Measurements from ENCODE around the gene INPP5K. TPM values are rescaled to one million over a fixed set of nuclear protein-coding genes. Genes with fewer than 3 reads are reported as not detected.

The INPP5K gene
- total RNA-seq, 6 experiments from 2014 or later = 12.7 to 22.6 (median 18.2) TPM

DNA sequence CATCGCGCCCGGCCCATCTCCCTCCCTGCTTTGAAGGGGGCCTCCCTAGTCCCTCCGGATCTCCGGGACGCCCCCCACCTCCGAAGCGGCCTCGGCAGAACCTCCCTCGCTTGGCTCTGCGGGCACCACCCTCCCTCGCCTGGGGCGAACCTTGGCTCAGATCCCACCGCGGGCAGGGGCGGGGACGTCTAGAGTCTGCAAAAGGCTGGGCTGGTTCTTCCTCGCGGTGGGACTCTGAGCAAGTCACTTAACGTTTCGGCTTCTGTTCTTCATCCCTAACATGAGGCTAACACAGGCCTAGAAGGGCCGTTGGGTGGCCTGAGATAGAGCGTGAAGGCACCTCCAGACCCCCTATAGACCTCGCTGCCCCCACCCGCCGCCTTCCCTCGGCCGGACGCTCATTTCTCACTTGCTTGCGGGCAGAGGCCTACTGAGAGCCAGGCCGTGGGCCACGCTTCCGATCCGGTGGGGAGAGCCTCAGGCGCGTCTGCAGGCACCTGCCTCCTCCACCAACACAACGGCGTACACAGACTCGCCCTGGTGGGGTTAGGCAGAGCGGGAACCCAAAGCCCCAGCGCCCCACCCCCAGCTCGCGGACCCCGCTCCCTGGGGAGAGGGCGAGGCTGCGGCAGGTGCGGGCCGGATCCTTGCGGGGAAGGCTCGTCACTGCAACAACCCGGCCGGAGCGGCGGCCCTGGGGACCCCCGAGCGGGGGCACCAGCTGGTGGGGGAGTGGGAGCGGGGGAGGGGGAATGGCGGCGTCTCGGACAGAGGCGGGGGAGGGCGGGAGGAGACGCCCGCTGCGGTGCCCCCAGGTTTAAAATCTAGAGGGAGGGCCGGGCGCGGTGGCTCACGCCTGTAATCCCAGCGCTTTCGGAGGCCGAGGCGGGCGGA lies 29.4 kb downstream of the INPP5K start:
- DNase-seq = peak in 2 of 3 donors; percentile 60 to 73
- intact Hi-C loops (cut with DNase I) = no loop called here
- no peak for TF ChIP-seq POLR2A (IDR thresholded peaks at IDR 0.05)
- TF ChIP-seq, protein P1, sequence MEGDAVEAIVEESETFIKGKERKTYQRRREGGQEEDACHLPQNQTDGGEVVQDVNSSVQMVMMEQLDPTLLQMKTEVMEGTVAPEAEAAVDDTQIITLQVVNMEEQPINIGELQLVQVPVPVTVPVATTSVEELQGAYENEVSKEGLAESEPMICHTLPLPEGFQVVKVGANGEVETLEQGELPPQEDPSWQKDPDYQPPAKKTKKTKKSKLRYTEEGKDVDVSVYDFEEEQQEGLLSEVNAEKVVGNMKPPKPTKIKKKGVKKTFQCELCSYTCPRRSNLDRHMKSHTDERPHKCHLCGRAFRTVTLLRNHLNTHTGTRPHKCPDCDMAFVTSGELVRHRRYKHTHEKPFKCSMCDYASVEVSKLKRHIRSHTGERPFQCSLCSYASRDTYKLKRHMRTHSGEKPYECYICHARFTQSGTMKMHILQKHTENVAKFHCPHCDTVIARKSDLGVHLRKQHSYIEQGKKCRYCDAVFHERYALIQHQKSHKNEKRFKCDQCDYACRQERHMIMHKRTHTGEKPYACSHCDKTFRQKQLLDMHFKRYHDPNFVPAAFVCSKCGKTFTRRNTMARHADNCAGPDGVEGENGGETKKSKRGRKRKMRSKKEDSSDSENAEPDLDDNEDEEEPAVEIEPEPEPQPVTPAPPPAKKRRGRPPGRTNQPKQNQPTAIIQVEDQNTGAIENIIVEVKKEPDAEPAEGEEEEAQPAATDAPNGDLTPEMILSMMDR (IDR thresholded peaks at IDR 0.05) = no peak
- no peak for ATAC-seq
- Histone ChIP-seq H3K36me3 (no peaks in the 10 kb centered on the region), H3K27ac (peak overlapping the region; percentile 46 to 83 (median 77)), H3K4me3 (peak overlapping the region; percentile 43 to 67 (median 58)), H3K9me3 (no peaks in the 10 kb centered on the region), H3K4me1 (peaks cover 0 to 28% (median 12%) of the 10 kb centered on the region in 4 donors), H3K27me3 (no peaks in the 10 kb centered on the region)
- WGBS (ENCODE audit: insufficient coverage, low coverage, low lambda C conversion rate, missing lambda C conversion rate) = 46% methylated on average over 11 of the region's 74 CpGs

DNA sequence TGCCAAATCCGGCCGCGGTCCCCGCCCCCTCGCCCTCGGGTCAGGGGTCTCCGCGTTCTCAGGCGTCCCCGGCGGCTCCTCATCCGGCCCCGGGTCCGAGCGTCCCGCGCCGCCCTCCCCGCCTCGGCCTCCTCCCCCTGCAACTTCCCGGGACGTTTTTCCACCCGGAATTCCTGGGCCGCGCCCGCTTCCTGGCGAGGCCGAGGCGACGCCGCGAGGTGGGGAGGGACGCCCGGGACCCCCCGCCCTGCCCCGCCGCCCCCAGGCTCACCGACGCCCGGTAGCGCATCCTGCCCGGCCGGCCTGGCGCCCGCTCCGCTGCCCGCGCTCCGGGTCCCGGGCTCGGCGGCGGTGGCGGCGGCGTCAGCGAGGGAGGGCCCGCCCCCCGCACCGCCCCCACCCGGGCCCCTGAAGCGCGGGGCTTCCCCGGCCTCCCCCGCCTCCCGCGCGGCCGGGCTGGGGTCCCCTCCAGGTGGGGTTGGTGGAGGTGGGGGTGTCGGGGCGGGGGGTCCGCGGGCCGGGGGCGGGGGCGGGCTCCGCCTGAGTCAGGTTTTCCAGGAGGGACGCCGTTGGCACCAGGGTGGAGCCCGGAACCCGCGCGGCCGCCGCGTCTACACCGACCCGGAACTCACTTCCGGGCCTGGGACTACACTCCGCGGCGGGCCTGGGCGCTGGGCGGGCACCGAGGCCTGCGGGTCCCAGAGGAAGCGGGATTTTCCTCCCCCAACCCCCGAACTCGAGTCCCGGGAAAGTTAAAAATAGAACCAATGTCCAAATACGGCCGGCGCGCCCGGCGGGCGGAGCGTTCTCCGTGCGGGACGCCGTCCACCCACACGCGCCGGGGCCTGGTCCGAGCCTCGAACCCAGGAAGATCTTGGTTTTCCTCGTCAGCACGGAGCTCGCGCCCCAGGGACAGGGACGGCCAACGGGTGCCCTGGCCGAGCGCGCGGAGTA lies 30.7 kb downstream of the INPP5K start:
- DNase-seq = peak in 2 of 3 donors; percentile 70
- Histone ChIP-seq H3K27me3 (no peaks in the 10 kb centered on the region), H3K4me1 (peaks cover 0 to 28% (median 12%) of the 10 kb centered on the region in 4 donors), H3K36me3 (peaks cover 0 to 3% (median 0%) of the 10 kb centered on the region in 4 donors), H3K27ac (peak overlapping the region; percentile 77 to 88 (median 85)), H3K4me3 (peak overlapping the region; percentile 64 to 70 (median 66)), H3K9me3 (no peaks in the 10 kb centered on the region)
- 1% methylated on average over 16 of the region's 127 CpGs for WGBS (ENCODE audit: insufficient coverage, low coverage, low lambda C conversion rate, missing lambda C conversion rate)
- TF ChIP-seq POLR2A (IDR thresholded peaks at IDR 0.05) = peak; percentile 44
- TF ChIP-seq, protein P1 (IDR thresholded peaks at IDR 0.05) = no peak
- intact Hi-C loops (cut with DNase I) = no loop called here
- peak; percentile 15 to 39 (median 22) for ATAC-seq

- ATAC-seq (peak; percentile 12 to 38 (median 32)), DNase-seq (peak in 1 of 3 donors; percentile 47)
- TF ChIP-seq POLR2A (IDR thresholded peaks at IDR 0.05) = no peak
- TF ChIP-seq, protein P1 (IDR thresholded peaks at IDR 0.05) = no peak
- Histone ChIP-seq H3K27me3 (no peaks in the 10 kb centered on the region), H3K27ac (peak overlapping the region; percentile 77 to 88 (median 85)), H3K36me3 (peaks cover 0 to 9% (median under 1%) of the 10 kb centered on the region in 4 donors), H3K9me3 (no peaks in the 10 kb centered on the region), H3K4me3 (peak overlapping the region; percentile 64 to 70 (median 66)), H3K4me1 (peaks cover 0 to 21% (median 8%) of the 10 kb centered on the region in 4 donors)
- 0% methylated on average over 7 of the region's 19 CpGs for WGBS (ENCODE audit: insufficient coverage, low coverage, low lambda C conversion rate, missing lambda C conversion rate)
- intact Hi-C loops (cut with DNase I) = no loop called here
Observed at GRCh38 chr17:1484676-1485422, 31.6 kb downstream of the INPP5K start.

DNA sequence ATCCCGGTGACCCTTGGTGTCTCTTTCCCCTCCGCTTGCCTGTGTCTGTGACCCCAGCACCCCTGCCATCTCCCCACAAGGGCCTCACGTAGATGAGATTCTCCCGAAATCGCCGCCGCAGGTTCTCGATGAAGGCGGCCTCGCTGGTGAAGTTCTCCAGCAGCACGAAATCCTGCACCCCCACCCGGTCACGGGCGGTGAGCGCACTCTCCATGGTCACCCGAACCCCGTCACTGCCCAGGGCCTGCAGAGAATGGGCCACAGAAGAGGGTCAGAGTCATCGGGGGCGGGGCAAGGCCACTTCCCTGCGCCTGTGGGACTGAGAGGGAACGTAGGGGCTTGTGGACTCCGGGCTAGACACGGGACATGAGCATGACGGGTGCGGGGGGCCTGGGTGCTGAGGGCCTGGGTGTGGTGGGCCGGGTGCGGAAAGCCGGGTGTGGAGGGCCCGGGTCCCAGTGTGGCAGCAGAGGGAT lies 32.3 kb downstream of the INPP5K start:
- intact Hi-C loops (cut with DNase I) = no loop called here
- no peak overlapping the region for H3K4me3 ChIP-seq
- WGBS (ENCODE audit: insufficient coverage, low coverage, low lambda C conversion rate, missing lambda C conversion rate) = 80% methylated on average over 6 of the region's 29 CpGs
- H3K9me3 ChIP-seq = no peaks in the 10 kb centered on the region
- H3K36me3 ChIP-seq = peaks cover 0 to 16% (median 4%) of the 10 kb centered on the region in 4 donors
- H3K4me1 ChIP-seq = peaks cover 0 to 14% (median 5%) of the 10 kb centered on the region in 4 donors
- TF ChIP-seq POLR2A (IDR thresholded peaks at IDR 0.05) = no peak
- TF ChIP-seq, protein P1 (IDR thresholded peaks at IDR 0.05) = no peak
- no peak overlapping the region for H3K27ac ChIP-seq
- DNase-seq = no peak
- no peaks in the 10 kb centered on the region for H3K27me3 ChIP-seq
- ATAC-seq = no peak

Data from right lobe of liver (tissue), 6 donors.